GM19025 (cell line): Measurements from ENCODE around the gene SEMA7A.
"Not testable (repeated sequence)": the region's sequence is repeated elsewhere in the genome, so short reads cannot be mapped to it uniquely, and the experiment has no call there.

Experiments used
- ATAC-seq: cut with Tn5 transposase; IDR thresholded peaks from one replicate; pipeline ENCODE4 v1.9.1; 2021; ENCODE audit warnings: mild to moderate bottlenecking, low read depth, moderate library complexity; ENCODE audit not compliant: unreplicated experiment

Gene SEMA7A

DNA sequence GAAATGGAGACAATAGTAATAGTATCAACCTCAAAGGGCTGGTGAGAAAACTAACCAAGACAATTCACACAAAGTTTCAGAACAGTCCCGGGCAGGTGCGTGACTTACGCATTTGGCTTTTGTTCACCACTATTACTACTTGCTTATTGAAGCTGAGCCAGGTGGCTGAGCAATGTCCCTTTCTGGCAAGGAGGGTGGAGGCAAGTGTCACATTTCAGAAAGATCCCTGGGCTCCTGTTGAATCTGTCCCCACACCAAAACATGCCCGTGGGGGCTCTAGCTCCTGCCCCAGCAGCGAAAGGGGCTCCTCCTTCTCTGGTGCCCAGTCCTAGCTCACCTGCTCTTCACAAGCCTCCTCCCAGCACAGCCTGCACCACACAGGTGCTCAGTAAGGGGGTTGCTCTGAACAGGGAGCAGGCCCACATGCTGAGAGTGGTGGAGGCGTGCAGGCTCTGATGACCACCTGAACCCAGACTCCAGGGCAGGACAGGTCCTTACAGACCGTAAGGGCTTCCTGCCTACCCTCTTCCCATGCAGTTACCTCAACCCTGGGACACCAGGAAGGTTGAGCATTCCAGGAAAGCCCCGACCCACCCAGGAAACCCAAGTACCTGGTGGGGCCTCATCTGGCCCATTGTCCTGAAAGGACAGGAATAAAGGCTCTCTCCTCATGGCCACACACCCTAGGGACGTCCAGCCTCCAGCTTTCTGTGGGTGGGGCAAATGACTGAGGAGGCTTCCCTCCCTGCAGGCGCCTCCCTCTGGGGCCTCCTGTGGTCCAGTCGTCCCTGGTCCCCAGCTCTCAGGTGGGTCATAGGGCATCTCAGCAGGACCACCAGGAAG, 32.6 kb downstream of the SEMA7A start:
- no peak for ATAC-seq

DNA sequence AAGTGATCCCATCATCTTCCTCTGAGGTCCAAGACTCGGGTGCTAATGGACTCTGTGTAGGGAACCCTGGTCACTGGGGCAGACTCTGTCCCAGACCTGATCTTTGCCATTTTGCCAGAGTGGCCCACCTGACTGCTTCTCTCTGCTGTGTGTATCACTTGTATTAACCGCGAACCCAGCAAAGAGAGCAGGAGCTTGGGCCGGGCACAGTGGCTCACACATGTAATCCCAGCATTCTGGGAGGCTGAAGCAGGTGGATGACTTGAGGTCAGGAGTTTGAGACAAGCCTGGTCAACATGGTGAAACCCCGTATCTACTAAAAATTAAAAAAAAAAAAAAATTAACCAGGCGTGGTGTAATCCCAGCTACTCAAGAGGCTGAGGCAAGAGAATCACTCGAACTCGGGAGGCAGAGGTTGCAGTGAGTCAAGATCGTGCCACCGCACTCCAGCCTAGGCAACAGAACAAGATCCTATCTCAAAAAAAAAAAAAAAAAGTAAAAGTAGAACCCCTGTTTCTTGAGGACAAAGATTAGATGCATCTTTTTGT, 33.4 kb downstream of the SEMA7A start:
- ATAC-seq, result no peak

DNA sequence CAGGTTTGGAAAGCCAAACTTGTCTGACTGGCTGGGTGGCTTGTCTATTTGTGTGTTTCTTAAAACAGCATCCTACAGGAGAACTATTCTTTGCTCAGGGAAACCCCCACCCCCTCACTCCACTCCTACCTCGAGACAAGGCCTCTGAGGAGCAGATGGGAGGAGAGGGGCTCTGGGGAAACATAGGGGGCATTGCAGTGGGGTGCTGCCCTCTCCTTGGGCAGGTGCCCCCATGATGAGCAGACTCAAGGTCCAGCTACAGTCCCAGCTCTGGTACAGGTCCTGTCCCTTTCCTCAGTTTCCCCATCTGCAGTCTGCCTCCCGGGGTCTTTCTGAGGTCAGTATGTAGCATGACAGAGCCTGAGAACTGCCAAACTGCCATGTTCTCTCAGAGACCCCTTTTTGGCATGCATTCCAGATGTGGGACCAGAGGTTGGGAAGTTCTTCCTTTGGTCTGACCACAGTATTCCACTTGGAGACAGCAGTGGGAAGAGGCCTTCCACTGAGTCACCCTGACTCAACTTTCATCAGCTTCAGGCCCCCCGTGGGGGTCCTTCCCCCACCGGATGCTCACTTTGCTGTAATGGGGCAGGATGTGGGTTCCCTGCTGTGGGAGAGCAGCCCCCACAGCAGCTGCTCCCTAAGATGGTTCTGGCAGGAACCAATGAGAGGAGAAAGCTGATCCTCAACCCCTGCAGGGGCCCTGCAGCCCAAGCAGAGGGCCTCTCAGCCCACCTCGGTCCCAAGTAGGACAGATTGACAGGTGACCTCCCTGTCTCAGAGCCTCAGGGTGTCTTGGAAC, 34.0 kb downstream of the SEMA7A start:
- no peak for ATAC-seq

DNA sequence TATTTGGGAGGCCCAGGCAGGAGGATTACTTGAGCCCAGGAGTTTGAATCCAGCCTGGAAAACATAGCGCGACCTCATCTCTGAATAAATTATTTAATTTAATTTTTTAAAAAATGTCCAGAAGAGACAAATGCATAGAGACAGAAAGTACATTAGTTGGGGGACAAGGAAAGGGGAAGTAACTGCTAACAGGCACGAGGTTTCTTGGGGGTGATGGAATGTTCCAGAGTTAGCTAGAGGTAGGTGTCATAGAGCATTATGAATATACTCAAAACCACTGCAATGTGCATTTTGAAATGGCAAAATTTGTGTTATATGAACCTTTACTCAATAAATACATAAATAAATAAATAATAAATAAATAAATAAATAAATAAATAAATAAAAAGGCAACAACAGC, 34.7 kb downstream of the SEMA7A start:
- no peak for ATAC-seq

DNA sequence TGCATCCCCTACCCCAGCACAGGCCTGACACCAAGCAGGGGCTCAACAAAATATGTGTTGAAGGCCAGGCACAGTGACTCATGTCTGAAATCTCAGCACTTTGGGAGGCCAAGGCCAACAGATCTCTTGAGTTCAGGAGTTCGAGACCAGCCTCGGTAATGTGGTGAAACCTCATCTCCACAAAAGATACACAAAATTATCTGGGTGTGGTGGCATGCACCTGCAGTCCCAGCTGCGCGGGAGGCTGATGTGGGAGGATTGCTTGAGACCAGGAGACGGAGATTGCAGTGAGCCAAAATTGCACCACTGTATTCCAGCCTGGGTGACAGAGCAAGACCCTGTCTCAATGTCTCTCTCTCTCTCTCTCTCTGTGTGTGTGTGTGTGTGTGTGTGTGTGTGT, 35.6 kb downstream of the SEMA7A start:
- no peak for ATAC-seq

DNA sequence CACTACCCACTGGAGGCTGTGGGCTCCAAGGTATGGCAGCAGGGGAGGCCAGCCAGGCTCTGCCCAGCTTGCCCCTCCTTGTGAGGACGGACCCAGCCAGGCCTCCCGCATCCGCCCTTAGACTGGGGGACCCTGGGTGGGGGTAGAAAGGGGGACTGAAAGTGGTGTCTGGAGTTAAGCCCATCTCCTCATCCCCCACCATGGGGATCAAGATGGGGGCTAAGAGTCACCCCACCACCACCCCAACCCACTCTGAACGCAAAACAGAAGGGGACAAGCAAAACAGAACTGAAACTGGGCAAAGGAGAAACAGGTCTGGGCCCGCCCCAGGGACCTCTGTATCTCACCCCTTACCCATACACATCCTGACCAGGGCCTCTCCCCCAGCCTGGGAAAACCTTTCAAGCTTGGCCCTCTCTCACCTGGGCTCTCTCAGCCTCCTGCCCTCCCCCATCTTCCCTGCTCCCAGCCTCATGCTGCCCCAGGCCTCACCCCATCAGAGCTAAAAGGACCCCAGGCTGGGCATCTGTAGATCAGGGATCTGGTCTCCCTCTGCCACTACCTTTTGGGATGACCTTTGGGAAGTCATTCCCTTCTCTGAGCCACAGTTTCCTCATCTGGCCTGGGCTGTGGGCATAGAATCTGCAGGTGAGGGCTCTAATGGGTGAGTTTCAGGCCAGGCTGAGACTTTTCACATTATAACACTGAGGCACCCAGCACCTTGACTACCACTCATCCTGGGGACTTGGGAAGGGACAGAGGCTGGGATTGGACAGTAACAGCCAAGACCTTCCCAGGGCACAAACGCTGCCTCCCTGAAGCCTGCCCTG, 36.3 kb downstream of the SEMA7A start:
- ATAC-seq, result no peak

DNA sequence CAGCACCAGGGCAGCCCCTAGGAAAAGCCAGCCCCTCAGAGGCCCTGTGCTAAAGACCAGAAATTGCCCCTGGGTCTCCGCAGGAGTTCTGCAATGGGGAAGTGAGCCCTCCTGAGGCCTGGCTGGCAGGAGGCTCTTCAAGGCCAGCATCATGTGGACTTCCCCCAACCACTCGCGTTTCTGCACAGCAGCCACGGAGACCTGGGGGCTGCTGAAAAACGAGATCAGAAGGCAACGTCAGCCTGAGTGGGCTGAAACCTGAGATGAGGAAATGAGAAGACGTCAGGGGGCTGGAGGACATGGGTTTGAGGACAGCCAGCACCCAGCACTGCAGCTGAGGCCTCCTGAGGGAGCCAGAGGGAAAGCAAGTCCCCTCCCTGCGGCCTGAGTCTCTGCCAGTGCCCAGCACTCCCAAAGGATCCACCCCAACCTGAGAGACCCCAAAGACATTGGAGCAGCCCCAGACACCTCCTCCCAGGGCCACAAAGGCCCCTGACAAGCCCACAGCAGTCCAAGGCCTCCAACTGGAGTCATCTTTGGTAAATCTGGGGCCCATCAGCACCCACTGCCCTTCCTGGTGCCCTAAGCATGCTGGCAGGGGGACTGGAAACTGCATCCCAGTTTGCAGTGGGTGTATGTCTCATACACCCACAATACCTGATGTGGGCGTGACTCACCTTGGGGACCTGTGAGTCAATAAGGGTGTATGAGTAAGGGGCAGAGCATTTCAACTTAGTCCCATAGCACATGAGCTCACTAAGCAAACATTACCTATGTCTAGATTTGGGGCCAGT, 37.1 kb downstream of the SEMA7A start:
- peak; percentile 38 for ATAC-seq

DNA sequence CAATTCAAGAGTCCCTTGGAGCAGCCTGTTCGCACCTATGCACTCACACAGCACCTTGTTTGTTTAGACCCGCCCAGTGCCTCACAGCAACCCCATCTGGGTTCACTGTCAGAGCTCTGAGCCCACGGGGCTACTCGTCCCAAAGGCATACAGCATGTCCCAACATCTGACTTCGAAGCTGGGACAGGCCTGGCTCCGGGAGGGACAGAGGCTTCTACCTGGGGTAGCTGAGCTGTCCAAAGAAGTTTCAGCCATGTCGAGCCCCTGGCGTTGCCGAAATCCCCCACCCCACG, 37.7 kb downstream of the SEMA7A start:
- peak; percentile 3 for ATAC-seq

DNA sequence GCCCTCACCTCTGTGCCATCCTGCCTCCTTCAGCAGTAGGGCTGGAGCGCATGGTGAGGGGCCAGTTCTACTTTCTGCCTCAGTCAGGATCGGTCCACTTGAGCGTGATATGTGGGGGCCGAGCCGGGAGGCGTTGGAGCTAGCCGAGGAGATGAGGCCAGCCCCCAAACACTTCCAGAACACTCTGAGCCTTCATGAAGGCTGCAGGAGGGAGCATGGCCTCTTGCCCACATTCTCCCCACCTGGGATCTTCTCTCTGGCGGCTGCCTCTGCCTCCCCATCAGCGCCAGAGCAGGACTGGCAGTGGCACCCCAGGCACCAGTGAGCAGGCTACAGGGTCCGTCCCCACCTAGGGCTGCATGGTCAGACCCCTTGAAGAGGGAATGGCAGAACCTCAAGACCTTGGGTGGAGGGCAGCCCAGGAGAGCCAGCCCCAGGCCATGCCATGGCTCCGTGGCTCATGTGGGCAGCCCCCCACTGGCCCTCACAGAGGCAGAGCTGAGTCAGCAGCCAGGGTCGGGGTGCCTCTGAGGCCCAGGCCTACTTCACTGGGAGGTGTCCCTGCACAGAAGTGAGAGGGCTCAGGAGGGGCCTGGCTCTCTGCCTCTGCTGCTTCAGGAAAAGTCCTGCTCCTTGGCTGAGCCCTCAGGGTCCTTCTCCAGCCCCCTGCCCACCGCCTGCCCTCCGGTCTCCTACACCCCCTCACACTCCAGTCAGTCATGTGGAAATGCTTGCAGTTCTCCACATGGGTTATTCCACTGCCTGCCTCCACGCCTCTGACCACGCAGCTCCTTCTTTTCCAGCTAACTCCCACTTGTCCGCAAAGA, 38.2 kb downstream of the SEMA7A start:
- ATAC-seq, result no peak

DNA sequence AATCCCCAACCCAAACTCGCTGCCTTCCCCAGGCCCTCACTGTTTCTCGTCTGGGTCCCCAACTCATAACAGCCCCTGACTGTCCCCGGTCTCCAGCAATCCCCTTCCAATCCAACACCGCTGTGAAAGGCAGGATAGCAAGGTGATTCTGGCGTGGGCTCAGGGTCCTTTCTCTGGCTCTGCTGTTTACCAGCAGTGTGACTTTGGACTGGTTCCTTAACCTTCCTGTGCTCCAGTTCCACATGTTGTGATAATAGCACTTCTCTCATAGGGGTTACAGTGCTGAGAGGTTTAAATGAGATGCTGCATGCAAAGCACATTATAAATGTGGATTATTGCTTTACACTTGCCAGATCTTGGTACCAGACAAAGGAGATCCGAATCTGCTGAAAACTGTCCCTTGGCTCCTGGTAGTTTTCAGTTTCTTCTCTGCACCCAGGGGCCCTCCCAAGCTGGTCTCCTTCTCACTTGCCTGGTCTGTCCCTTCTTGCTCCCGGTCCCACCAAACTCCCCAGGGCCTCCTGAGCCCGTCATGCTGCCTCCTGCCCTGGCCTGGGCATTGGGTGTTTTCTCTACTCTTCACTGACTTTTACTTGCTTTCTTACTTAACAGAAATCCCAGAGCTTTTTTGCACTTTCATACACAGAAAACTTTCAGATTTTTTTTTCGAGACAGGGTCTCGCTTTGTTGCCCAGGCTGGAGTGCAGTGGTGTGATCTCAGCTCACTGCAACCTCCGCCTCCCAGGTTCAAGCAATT, 39.5 kb downstream of the SEMA7A start:
- no peak for ATAC-seq

DNA sequence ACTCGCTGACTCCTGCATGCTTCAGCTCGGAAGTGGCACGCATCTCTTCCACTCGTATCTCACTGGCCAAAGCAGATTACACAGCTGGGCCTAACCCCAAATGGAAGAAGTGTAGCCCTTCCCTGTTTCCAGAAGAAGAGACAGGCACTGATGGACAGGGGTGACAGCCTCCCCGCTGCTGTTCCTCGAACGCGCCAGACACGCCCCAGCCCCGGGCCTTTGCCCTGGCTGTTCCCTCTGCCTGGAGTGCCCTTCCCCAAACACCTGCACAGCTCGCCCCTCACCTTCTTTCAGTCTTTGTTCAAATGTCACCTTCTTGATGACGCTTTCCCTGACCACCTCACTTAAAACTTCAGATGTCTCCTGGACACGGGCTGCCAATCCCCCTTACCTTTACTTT, 40.3 kb downstream of the SEMA7A start:
- ATAC-seq, result no peak

DNA sequence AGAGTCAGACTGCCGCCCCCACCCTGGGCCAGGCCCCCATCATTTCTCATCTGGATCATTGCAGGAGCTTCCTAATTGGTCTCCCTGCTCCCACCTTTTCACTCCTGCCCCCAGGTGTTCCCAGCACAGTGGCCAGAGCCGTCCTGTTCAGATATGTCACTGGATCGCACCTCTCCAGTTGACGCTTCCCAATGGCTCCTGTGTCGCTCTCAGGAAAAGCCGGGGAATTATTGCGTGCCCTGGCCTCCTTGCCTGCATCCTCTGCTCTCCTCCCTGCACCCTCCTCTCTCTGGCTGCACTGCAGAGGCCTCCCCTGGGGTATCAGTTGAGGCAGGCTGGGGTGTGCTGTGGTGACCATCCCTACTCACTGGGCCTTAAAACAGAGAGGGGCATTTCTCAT, 40.9 kb downstream of the SEMA7A start:
- no peak for ATAC-seq

DNA sequence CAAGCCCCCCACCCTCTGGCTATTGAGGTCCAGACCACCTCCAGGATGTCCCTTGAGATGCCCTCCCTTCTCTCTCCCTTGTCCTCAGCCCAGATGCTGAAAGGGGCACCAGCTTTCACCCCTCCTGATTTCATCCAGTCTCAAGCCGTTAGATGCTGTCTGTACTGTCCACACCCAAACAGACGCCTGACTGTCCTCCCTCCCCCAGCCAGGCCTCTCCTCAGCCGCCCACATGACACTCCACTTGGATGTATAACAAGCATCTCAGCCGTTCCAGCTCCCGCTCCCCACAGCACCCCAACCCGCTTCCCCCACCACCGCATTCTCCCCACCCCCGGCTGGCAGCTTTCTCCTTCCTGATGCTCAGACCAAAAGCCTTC, 41.3 kb downstream of the SEMA7A start:
- no peak for ATAC-seq

DNA sequence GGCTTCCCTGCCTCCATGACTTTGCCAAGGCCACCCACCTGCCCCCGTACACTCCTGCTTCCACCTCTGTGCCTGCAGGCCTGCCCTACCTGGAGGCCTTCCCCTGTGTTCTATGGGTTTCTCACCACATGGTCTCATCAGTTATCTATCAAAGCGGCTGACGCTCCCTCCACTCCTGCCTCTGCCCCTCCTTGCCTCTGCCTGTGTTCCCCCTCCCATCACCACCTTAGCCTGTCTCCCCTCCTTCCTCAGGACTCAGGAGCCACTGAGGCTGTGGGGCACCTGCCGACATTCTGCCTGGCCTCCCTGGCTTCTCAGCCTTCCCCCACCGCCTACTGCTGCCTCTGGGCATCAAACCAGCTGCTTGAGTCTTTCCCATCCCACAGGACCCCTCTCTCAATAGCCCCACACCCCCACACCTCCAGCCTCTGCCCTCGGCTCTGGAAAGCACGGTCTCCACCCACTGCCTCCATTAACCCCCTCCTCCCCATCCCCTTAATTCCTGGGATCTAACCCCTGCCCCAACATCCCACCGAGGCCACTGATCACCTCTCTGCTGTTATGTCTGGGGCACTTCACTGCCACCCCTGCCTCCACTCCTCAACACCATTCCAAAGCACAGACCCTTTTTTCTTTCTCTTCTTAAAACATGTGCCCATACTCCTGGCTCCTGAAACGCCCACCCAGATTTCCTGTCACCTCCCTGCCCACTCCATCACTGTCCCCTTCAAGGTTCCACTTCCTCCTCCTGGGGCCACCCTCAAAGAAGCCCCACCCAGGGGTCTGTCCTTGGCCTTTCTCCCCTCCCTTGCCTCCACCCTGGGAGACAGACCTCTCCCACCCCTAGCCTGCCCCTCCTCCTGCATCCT, 41.9 kb downstream of the SEMA7A start:
- ATAC-seq, result no peak

DNA sequence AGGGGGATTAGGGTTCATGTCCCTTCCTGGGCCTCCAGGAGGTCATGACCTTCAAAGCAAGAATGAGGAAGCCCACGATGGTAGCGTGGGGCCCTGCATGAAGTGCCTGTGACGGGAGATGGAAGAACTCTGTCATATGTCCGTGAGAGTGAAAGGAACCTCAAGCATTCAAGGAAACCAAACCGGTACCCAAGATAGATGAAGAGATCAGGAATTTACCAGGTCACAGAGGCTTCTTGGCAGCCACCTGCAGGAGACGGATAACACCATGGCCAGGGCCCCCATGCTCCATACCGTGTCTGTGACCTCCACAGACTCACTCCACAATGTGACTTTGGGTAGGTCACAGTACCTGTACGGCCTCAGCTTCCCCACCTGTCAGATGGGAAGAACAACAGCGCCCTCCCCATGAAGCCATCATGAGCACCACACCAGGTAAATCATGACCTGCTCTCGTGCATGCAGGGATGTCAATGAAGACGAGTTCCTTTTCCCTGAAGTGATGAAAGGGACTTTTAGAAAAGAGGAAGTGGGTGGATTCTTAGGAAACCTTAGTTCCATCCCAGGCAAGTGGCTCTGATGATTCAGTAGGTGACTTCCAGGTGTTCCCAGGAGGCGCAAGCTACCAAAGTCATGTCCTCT, 43.0 kb downstream of the SEMA7A start:
- ATAC-seq, result no peak

DNA sequence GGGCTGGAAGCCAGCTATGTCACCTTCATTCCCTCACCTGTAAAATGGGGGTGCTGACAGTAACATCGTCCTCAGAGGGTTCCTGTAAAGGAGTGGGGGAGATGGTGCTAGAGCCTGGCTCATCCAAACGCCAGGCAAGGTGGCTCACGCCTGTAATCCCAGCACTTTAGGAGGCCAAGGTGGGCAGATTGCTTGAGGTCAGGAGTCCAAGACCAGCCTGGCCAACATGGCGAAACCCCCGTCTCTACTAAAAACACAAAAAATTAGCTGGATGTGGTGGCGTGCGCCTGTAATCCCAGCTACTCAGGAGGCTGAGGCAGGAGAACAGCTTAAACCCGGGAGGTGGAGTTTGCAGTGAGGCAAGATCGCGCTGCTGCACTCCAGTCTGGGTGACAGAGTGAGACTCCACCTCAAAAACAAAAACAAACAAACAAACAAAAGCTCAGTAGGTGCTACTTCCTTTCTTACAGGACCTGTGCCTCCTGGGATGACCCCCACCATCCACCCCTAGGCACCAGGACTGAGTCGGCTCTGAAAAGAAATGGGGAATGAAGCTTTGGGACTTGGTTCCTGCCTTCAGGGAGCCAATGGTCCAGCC, 43.6 kb downstream of the SEMA7A start:
- not testable (repeated sequence) for ATAC-seq
